ENCODE measurements around the gene MTG1.
"Not testable (repeated sequence)": the region's sequence is repeated elsewhere in the genome, so short reads cannot be mapped to it uniquely, and the experiment has no call there.

- not testable (repeated sequence) for TF ChIP-seq CHD4 (IDR thresholded peaks at IDR 0.05); KDM1A (IDR thresholded peaks at IDR 0.05; ENCODE audit: borderline replicate concordance); SIX5 (IDR thresholded peaks at IDR 0.05; ENCODE audit: low read depth, low read length, severe bottlenecking); MXI1 (IDR thresholded peaks at IDR 0.05; ENCODE audit: low read depth, low read length); IKZF2 (IDR thresholded peaks at IDR 0.05); ETV6 (conservative IDR thresholded peaks at IDR 0.05 in 1 of 2, IDR thresholded peaks at IDR 0.05 in 1 of 2; ENCODE audit: borderline replicate concordance in 1 of 2, low read depth in 1 of 2)
- TF ChIP-seq, protein P1, sequence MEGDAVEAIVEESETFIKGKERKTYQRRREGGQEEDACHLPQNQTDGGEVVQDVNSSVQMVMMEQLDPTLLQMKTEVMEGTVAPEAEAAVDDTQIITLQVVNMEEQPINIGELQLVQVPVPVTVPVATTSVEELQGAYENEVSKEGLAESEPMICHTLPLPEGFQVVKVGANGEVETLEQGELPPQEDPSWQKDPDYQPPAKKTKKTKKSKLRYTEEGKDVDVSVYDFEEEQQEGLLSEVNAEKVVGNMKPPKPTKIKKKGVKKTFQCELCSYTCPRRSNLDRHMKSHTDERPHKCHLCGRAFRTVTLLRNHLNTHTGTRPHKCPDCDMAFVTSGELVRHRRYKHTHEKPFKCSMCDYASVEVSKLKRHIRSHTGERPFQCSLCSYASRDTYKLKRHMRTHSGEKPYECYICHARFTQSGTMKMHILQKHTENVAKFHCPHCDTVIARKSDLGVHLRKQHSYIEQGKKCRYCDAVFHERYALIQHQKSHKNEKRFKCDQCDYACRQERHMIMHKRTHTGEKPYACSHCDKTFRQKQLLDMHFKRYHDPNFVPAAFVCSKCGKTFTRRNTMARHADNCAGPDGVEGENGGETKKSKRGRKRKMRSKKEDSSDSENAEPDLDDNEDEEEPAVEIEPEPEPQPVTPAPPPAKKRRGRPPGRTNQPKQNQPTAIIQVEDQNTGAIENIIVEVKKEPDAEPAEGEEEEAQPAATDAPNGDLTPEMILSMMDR (IDR thresholded peaks at IDR 0.05 in 2 of 3, conservative IDR thresholded peaks at IDR 0.05 in 1 of 3; ENCODE audit: control insufficient read depth in 2 of 3, extremely low read depth in 1 of 3, insufficient read depth in 1 of 3, low read depth in 3 of 3, low read length in 3 of 3): not testable (repeated sequence)
- TF ChIP-seq, protein P2, sequence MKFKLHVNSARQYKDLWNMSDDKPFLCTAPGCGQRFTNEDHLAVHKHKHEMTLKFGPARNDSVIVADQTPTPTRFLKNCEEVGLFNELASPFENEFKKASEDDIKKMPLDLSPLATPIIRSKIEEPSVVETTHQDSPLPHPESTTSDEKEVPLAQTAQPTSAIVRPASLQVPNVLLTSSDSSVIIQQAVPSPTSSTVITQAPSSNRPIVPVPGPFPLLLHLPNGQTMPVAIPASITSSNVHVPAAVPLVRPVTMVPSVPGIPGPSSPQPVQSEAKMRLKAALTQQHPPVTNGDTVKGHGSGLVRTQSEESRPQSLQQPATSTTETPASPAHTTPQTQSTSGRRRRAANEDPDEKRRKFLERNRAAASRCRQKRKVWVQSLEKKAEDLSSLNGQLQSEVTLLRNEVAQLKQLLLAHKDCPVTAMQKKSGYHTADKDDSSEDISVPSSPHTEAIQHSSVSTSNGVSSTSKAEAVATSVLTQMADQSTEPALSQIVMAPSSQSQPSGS (IDR thresholded peaks at IDR 0.05; ENCODE audit: low read length): not testable (repeated sequence)
Measured at GRCh38 chr10:133469205-133469604, 75.2 kb downstream of the MTG1 start.
